ENCODE results near the gene MRPS34. TPM values are rescaled to one million over a fixed set of nuclear protein-coding genes. Genes with fewer than 3 reads are reported as not detected.

Gene MRPS34
- total and polyA plus RNA-seq, 12 donors: 57.8 to 141 (median 79.5) TPM

GRCh38 chr16:1743376-1744337 is 29.3 kb downstream of the MRPS34 start:
- H3K36me3 ChIP-seq: peaks cover 0 to 82% (median 25%) of the 10 kb centered on the region in 9 donors
- no peaks in the 10 kb centered on the region for H3K9me3 ChIP-seq
- intact Hi-C loops (cut with DNase I): no loop called here
- ATAC-seq (no peak), DNase-seq (no peak)
- no peak overlapping the region for H3K27ac ChIP-seq
- no peak overlapping the region for H3K4me3 ChIP-seq
- H3K27me3 ChIP-seq: no peaks in the 10 kb centered on the region
- TF ChIP-seq CTCF (IDR thresholded peaks at IDR 0.05): no peak
- H3K4me1 ChIP-seq: peaks cover 0 to 3% (median 0%) of the 10 kb centered on the region in 9 donors
- 90 to 91% methylated on average over 32 of the region's 32 CpGs for WGBS, 2 donors

- Histone ChIP-seq H3K4me1 (peaks cover 0 to 3% (median 0%) of the 10 kb centered on the region in 9 donors), H3K27ac (no peak overlapping the region), H3K27me3 (no peaks in the 10 kb centered on the region), H3K4me3 (no peak overlapping the region), H3K9me3 (no peaks in the 10 kb centered on the region), H3K36me3 (peaks cover 0 to 63% (median 10%) of the 10 kb centered on the region in 9 donors)
- no peak for TF ChIP-seq CTCF (IDR thresholded peaks at IDR 0.05)
- DNase-seq (no peak), ATAC-seq (peak in 5 of 8 donors; percentile 32 to 91 (median 56))
- intact Hi-C loops (cut with DNase I): no loop called here
- WGBS, 2 donors: 89 to 91% methylated on average over 19 of the region's 19 CpGs
These were observed 31.3 kb downstream of the MRPS34 start for GRCh38 chr16:1741553-1742165.

- 89 to 92% methylated on average over 30 of the region's 30 CpGs for WGBS, 2 donors
- Histone ChIP-seq H3K27ac (no peak overlapping the region), H3K36me3 (peaks cover 0 to 55% (median 10%) of the 10 kb centered on the region in 9 donors), H3K4me3 (no peak overlapping the region), H3K9me3 (no peaks in the 10 kb centered on the region), H3K27me3 (no peaks in the 10 kb centered on the region), H3K4me1 (peaks cover 0 to 3% (median 0%) of the 10 kb centered on the region in 9 donors)
- intact Hi-C loops (cut with DNase I): no loop called here
- ATAC-seq (peak in 4 of 8 donors; percentile 7 to 33 (median 14)), DNase-seq (no peak)
- TF ChIP-seq CTCF (IDR thresholded peaks at IDR 0.05): no peak
These were observed 32.0 kb downstream of the MRPS34 start for GRCh38 chr16:1740781-1741490.

GRCh38 chr16:1740234-1740633 is 32.7 kb downstream of the MRPS34 start:
- Histone ChIP-seq H3K9me3 (no peaks in the 10 kb centered on the region), H3K4me1 (peaks cover 0 to 3% (median 0%) of the 10 kb centered on the region in 9 donors), H3K36me3 (peaks cover 0 to 48% (median 6%) of the 10 kb centered on the region in 9 donors), H3K27me3 (no peaks in the 10 kb centered on the region), H3K4me3 (no peak overlapping the region), H3K27ac (no peak overlapping the region)
- intact Hi-C loops (cut with DNase I): no loop called here
- 96 to 98% methylated on average over 33 of the region's 33 CpGs for WGBS, 2 donors
- ATAC-seq: no peak
- DNase-seq: no peak
- TF ChIP-seq CTCF (IDR thresholded peaks at IDR 0.05): no peak
